ENCODE results near the gene TMEM86B.
"Not testable (repeated sequence)": the region's sequence is repeated elsewhere in the genome, so short reads cannot be mapped to it uniquely, and the experiment has no call there.

Gene TMEM86B

GRCh38 chr19:55240713-55241020 is 12.1 kb upstream of the TMEM86B start:
- no peak for DNase-seq

GRCh38 chr19:55239004-55239403 is 10.4 kb upstream of the TMEM86B start:
- DNase-seq: no peak

GRCh38 chr19:55238030-55238429 is 9.5 kb upstream of the TMEM86B start:
- no peak for DNase-seq

- DNase-seq: no peak
Measured at GRCh38 chr19:55232986-55233385, 4.4 kb upstream of the TMEM86B start.

GRCh38 chr19:55232286-55232602 is 3.7 kb upstream of the TMEM86B start:
- DNase-seq: no peak

- DNase-seq: no peak
Measured at GRCh38 chr19:55231391-55232285, 3.1 kb upstream of the TMEM86B start.

GRCh38 chr19:55230780-55231179 is 2.2 kb upstream of the TMEM86B start:
- no peak for DNase-seq

- no peak for DNase-seq
Measured at GRCh38 chr19:55230329-55230728, 1.8 kb upstream of the TMEM86B start.

GRCh38 chr19:55229789-55230182 is 1.2 kb upstream of the TMEM86B start:
- DNase-seq: no peak

GRCh38 chr19:55229145-55229788 is 704 bp upstream of the TMEM86B start:
- no peak for DNase-seq

GRCh38 chr19:55228015-55228391 is 560 bp downstream of the TMEM86B start:
- no peak for DNase-seq

- no peak for DNase-seq
Measured at GRCh38 chr19:55227241-55228014, 1.1 kb downstream of the TMEM86B start.

GRCh38 chr19:55226788-55227187 is 1.8 kb downstream of the TMEM86B start:
- DNase-seq: no peak

GRCh38 chr19:55226273-55226672 is 2.3 kb downstream of the TMEM86B start:
- no peak for DNase-seq

- no peak for DNase-seq
Measured at GRCh38 chr19:55225415-55225958, 3.1 kb downstream of the TMEM86B start.

GRCh38 chr19:55224679-55225414 is 3.7 kb downstream of the TMEM86B start:
- not testable (repeated sequence) for DNase-seq

- DNase-seq: no peak
Measured at GRCh38 chr19:55224038-55224665, 4.4 kb downstream of the TMEM86B start.

GRCh38 chr19:55223291-55224037 is 5.1 kb downstream of the TMEM86B start:
- DNase-seq: no peak

- DNase-seq: no peak
Measured at GRCh38 chr19:55220525-55220924, 8.0 kb downstream of the TMEM86B start.

GRCh38 chr19:55216461-55217198 is 11.9 kb downstream of the TMEM86B start:
- peak; percentile 61 to 67 for DNase-seq

GRCh38 chr19:55213547-55213946 is 15.0 kb downstream of the TMEM86B start:
- no peak for DNase-seq
